Thyroid gland (tissue), 4 donors: Measurements from ENCODE around the gene THBS1. TPM values are rescaled to one million over a fixed set of nuclear protein-coding genes. Genes with fewer than 3 reads are reported as not detected.

Experiments used
- DNase-seq, 2 donors: peaks; one replicate each; pipeline ENCODE4 v3.0.0-alpha.2; 2019
- H3K27ac ChIP-seq, 3 donors: fragments of 200-600 bp; sonication (generic); 1 replicate in 2 of 3; 2 replicates in 1 of 3; pipeline ENCODE4 v1.5.1; 2016 to 2019; ENCODE audit warnings: mild to moderate bottlenecking in 1 of 3, moderate library complexity in 1 of 3
- H3K27me3 ChIP-seq: fragments of 200-600 bp; sonication (generic); one replicate; pipeline ENCODE4 v1.5.1; 2019
- H3K36me3 ChIP-seq, 2 donors: fragments of 200-600 bp; sonication (generic); one replicate each; pipeline ENCODE4 v1.5.1; 2016 to 2019
- H3K4me1 ChIP-seq, 2 donors: fragments of 200-600 bp; sonication (generic); one replicate each; pipeline ENCODE4 v1.5.1; 2017 to 2019
- H3K4me3 ChIP-seq, 3 donors: fragments of 200-600 bp; sonication (generic); replicated peaks in 1 of 3; 1 replicate in 2 of 3; 2 replicates in 1 of 3; pipeline ENCODE4 v1.5.1; 2016; ENCODE audit warnings: mild to moderate bottlenecking in 1 of 3
- H3K9me3 ChIP-seq: fragments of 200-600 bp; sonication (generic); one replicate; pipeline ENCODE4 v1.5.1; 2017
- CTCF ChIP-seq, 6 experiments: fragments of 200-600 bp in 3 of 6; fragments of 450-650 bp in 3 of 6; sonication (generic) in 3 of 6; IDR thresholded peaks; one replicate each; pipeline ENCODE4 v1.5.1; 2016 to 2019; ENCODE audit warnings: antibody characterized with exemption in 6 of 6, mild to moderate bottlenecking in 2 of 6, inconsistent platforms in 1 of 6, moderate library complexity in 1 of 6
- POLR2A ChIP-seq, 2 donors: fragments of 450-650 bp; IDR thresholded peaks; one replicate each; pipeline ENCODE4 v1.6.1; 2017; ENCODE audit warnings: antibody characterized with exemption in 2 of 2, mild to moderate bottlenecking in 2 of 2, moderate library complexity in 1 of 2
- WGBS, 2 donors: methylation state at CpG; one replicate each; pipeline ENCODE4 v1.1.5; 2017; 5-methylcytosine and 5-hydroxymethylcytosine counted together
- intact Hi-C: fragments of 100-400 bp; cut with DNase I; formaldehyde crosslinking; loops from one replicate; pipeline ENCODE4 v1.15.1; 2023
- total RNA-seq, 4 donors: library from RNA; depleted of rRNA; stranded (reverse); fragments of >200 nt; gene quantifications; one replicate each; pipeline ENCODE4 v1.2.3, GENCODE V29; 2016

THBS1 gene
- total RNA-seq, 4 donors from 2014 or later, result 15.3 to 155 (median 57.8) TPM

DNA sequence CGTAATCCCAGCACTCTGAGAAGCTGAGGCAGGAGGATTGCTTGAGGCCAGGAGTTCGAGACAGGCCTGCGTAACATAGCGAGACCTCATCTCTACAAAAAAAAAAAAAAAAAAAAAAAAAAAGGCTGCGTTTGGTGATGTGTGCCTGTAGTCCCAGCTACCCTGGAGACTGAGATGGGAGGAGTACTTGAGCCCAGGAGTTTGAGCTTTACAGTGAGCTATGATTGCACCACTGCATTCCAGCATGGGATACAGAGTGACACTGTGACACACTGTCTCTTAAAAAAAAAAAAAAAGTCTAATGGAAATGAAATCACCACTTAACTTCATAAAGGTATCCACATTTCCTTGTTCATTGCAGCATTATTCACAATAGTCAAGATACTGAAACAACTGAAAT is 65.5 kb downstream of the THBS1 start:
- H3K4me3 ChIP-seq, result no peak overlapping the region
- no peaks in the 10 kb centered on the region for H3K36me3 ChIP-seq
- intact Hi-C loops, result no loop called here
- no peak for DNase-seq
- no peaks in the 10 kb centered on the region for H3K4me1 ChIP-seq
- H3K27ac ChIP-seq, result no peak overlapping the region
- H3K27me3 ChIP-seq, result no peaks in the 10 kb centered on the region
- 96 to 97% methylated on average over 5 of the region's 5 CpGs for WGBS, 2 donors
- no peaks in the 10 kb centered on the region for H3K9me3 ChIP-seq
- TF ChIP-seq POLR2A (IDR thresholded peaks at IDR 0.05) (no peak), CTCF (IDR thresholded peaks at IDR 0.05) (no peak)

Other genes with a start within 250 kb of the THBS1 start
- gene FSIP1, start 201.8 kb downstream of the THBS1 start, total RNA-seq, result 1 to 10 TPM in 3 of 4 donors, under 1 TPM in 1; 0.94 to 2.5 (median 1.5) TPM